GM12873 (cell line): Measurements from ENCODE around the gene HDAC2.

Experiments used
- CTCF ChIP-seq: IDR thresholded peaks from 2 replicates; pipeline ENCODE4 v1.5.1; 2012; ENCODE audit warnings: low read depth, mild to moderate bottlenecking, moderate library complexity, low read length, control low read depth; ENCODE audit not compliant: insufficient read depth; ENCODE audit errors: missing control alignments

The HDAC2 gene

GRCh38 chr6:113944701-113945100 is 26.2 kb downstream of the HDAC2 start:
- no peak for TF ChIP-seq CTCF

GRCh38 chr6:113939825-113940224 is 31.1 kb downstream of the HDAC2 start:
- no peak for TF ChIP-seq CTCF

- TF ChIP-seq CTCF: peak; percentile 69
Measured at GRCh38 chr6:113936093-113936934, 34.6 kb downstream of the HDAC2 start.

- TF ChIP-seq CTCF: no peak
Measured at GRCh38 chr6:113934101-113934500, 36.8 kb downstream of the HDAC2 start.

- no peak for TF ChIP-seq CTCF
Measured at GRCh38 chr6:113930183-113930582, 40.8 kb downstream of the HDAC2 start.

- no peak for TF ChIP-seq CTCF
Measured at GRCh38 chr6:113927001-113927400, 43.9 kb downstream of the HDAC2 start.

- no peak for TF ChIP-seq CTCF
Measured at GRCh38 chr6:113925378-113925777, 45.6 kb downstream of the HDAC2 start.
